ENCODE measurements around the gene PDZRN3. TPM values are rescaled to one million over a fixed set of nuclear protein-coding genes. Genes with fewer than 3 reads are reported as not detected.

The PDZRN3 gene
- total and polyA plus RNA-seq, 4 donors = 33.6 to 86.3 (median 52.6) TPM

GRCh38 chr3:73475175-73475574, 149.6 kb downstream of the PDZRN3 start:
- H3K4me3 ChIP-seq (ENCODE audit: low read length in 2 of 2) = no peak overlapping the region
- ATAC-seq (ENCODE audit: low FRiP score) (no peak), DNase-seq (no peak)
- intact Hi-C loops (cut with DNase I) = no loop called here
- H3K27ac ChIP-seq (ENCODE audit: low read depth in 1 of 2, low read length in 2 of 2) = no peak overlapping the region
- H3K36me3 ChIP-seq (ENCODE audit: control insufficient read depth in 1 of 2, insufficient read depth in 2 of 2, low read length in 1 of 2) = no peaks in the 10 kb centered on the region
- H3K9me3 ChIP-seq (ENCODE audit: control insufficient read depth, low read length) = no peaks in the 10 kb centered on the region
- no peaks in the 10 kb centered on the region for H3K27me3 ChIP-seq (ENCODE audit: control insufficient read depth in 1 of 2, insufficient read depth in 2 of 2, low read length in 1 of 2)
- H3K4me1 ChIP-seq (ENCODE audit: control insufficient read depth in 1 of 2, insufficient read depth in 2 of 2, low read length in 2 of 2) = peaks cover 0 to 17% of the 10 kb centered on the region in 2 donors
- 90 to 95% methylated on average over 4 of the region's 4 CpGs for WGBS, 2 donors

GRCh38 chr3:73474619-73475018, 150.1 kb downstream of the PDZRN3 start:
- H3K4me3 ChIP-seq (ENCODE audit: low read length in 2 of 2) = no peak overlapping the region
- no peaks in the 10 kb centered on the region for H3K36me3 ChIP-seq (ENCODE audit: control insufficient read depth in 1 of 2, insufficient read depth in 2 of 2, low read length in 1 of 2)
- peaks cover 0 to 17% of the 10 kb centered on the region in 2 donors for H3K4me1 ChIP-seq (ENCODE audit: control insufficient read depth in 1 of 2, insufficient read depth in 2 of 2, low read length in 2 of 2)
- DNase-seq (no peak), ATAC-seq (ENCODE audit: low FRiP score) (no peak)
- WGBS, 2 donors = 96 to 100% methylated on average over 1 of the region's 1 CpG
- H3K27me3 ChIP-seq (ENCODE audit: control insufficient read depth in 1 of 2, insufficient read depth in 2 of 2, low read length in 1 of 2) = no peaks in the 10 kb centered on the region
- intact Hi-C loops (cut with DNase I) = no loop called here
- no peaks in the 10 kb centered on the region for H3K9me3 ChIP-seq (ENCODE audit: control insufficient read depth, low read length)
- no peak overlapping the region for H3K27ac ChIP-seq (ENCODE audit: low read depth in 1 of 2, low read length in 2 of 2)

- Histone ChIP-seq H3K36me3 (ENCODE audit: control insufficient read depth in 1 of 2, insufficient read depth in 2 of 2, low read length in 1 of 2) (no peaks in the 10 kb centered on the region), H3K9me3 (ENCODE audit: control insufficient read depth, low read length) (no peaks in the 10 kb centered on the region), H3K4me3 (ENCODE audit: low read length in 2 of 2) (no peak overlapping the region), H3K27ac (ENCODE audit: low read depth in 1 of 2, low read length in 2 of 2) (no peak overlapping the region), H3K27me3 (ENCODE audit: control insufficient read depth in 1 of 2, insufficient read depth in 2 of 2, low read length in 1 of 2) (no peaks in the 10 kb centered on the region), H3K4me1 (ENCODE audit: control insufficient read depth in 1 of 2, insufficient read depth in 2 of 2, low read length in 2 of 2) (peaks cover 0 to 14% of the 10 kb centered on the region in 2 donors)
- ATAC-seq (ENCODE audit: low FRiP score) (no peak), DNase-seq (no peak)
- WGBS, 2 donors = 70 to 82% methylated on average over 4 of the region's 4 CpGs
- intact Hi-C loops (cut with DNase I) = no loop called here
Measured at GRCh38 chr3:73473898-73474416, 150.8 kb downstream of the PDZRN3 start.

DNA sequence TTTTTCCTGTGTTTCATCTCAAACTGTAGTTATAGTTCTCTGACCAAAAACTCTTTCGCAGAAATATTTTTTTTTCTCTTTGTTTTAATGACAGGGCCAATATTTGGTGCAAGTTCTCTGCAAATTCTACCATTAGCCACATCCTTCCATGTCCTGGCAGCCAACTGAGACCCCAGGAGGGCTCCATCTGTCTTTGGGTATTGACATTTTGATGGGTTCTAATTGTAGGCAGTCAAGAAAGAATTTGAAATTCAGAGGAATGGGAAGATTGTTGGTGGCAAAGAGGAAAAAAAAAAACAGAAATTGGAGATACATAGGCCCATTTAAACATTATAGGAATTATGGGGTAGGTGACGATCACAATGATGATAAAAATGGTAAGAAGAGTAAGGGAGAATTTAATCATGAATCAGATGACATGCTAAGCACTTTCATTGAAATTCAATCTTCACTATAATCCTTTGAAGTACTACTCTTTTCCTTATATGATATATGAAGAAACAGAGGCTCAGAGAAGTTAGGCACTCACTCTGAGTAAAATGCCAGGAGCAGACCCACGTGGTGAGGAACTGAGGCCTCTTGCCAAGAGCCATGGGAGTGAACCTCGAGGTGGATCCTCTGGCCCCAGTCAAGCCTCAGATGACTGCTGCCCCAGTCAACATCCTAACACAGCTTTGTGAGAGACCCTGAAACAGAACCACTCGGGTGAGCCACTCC, 151.4 kb downstream of the PDZRN3 start:
- Histone ChIP-seq H3K27ac (ENCODE audit: low read depth in 1 of 2, low read length in 2 of 2) (no peak overlapping the region), H3K4me1 (ENCODE audit: control insufficient read depth in 1 of 2, insufficient read depth in 2 of 2, low read length in 2 of 2) (peaks cover 0 to 14% of the 10 kb centered on the region in 2 donors), H3K9me3 (ENCODE audit: control insufficient read depth, low read length) (no peaks in the 10 kb centered on the region), H3K36me3 (ENCODE audit: control insufficient read depth in 1 of 2, insufficient read depth in 2 of 2, low read length in 1 of 2) (no peaks in the 10 kb centered on the region), H3K4me3 (ENCODE audit: low read length in 2 of 2) (no peak overlapping the region), H3K27me3 (ENCODE audit: control insufficient read depth in 1 of 2, insufficient read depth in 2 of 2, low read length in 1 of 2) (no peaks in the 10 kb centered on the region)
- DNase-seq (no peak), ATAC-seq (ENCODE audit: low FRiP score) (no peak)
- intact Hi-C loops (cut with DNase I) = no loop called here
- 59 to 62% methylated on average over 5 of the region's 5 CpGs for WGBS, 2 donors

DNA sequence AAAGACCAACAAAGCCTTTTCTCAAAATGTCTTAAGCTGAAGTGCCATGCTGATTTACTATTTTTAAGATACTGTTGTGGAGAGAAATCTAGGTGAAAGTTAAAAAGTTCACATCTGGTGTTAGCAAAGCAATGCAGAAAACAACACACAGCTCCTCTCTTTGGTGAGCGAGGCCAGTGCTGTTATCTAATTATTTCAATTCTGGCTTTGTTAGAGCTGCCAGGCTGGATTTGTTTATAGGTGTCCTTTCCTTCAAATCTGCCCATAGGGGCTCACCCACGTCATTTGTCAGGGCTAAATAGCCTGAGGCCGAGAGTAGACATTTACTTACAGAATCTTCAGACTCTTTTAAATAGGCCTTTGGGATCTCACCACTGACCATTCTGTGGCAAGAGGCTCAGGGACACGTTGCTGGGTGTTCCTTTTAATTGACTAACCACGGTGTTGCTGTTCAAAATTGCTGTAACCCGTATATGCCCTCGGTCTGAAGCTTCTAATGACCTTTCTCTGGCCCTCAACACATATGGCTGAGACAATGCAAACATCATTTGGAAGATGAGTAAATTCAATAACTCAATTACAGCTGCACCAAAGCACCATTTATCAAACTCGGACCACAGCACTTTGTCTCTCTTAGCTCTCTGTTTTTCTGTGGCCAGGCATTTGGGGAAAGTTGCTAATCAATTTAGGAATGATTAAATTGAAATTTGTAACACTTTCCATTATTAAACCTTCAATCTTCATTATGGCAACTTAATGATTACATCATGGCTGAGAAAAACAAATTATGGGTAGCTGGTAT, 152.6 kb downstream of the PDZRN3 start:
- no peak for ATAC-seq (ENCODE audit: low FRiP score)
- Histone ChIP-seq H3K36me3 (ENCODE audit: control insufficient read depth in 1 of 2, insufficient read depth in 2 of 2, low read length in 1 of 2) (no peaks in the 10 kb centered on the region), H3K9me3 (ENCODE audit: control insufficient read depth, low read length) (no peaks in the 10 kb centered on the region), H3K4me1 (ENCODE audit: control insufficient read depth in 1 of 2, insufficient read depth in 2 of 2, low read length in 2 of 2) (peaks cover 1 to 19% of the 10 kb centered on the region in 2 donors), H3K27me3 (ENCODE audit: control insufficient read depth in 1 of 2, insufficient read depth in 2 of 2, low read length in 1 of 2) (no peaks in the 10 kb centered on the region), H3K4me3 (ENCODE audit: low read length in 2 of 2) (no peak overlapping the region), H3K27ac (ENCODE audit: low read depth in 1 of 2, low read length in 2 of 2) (no peak overlapping the region)
- intact Hi-C loops (cut with DNase I) = no loop called here
- WGBS, 2 donors = 63 to 66% methylated on average over 8 of the region's 8 CpGs
- DNase-seq = no peak

- intact Hi-C loops (cut with DNase I) = no loop called here
- H3K27ac ChIP-seq (ENCODE audit: low read depth in 1 of 2, low read length in 2 of 2) = no peak overlapping the region
- no peaks in the 10 kb centered on the region for H3K27me3 ChIP-seq (ENCODE audit: control insufficient read depth in 1 of 2, insufficient read depth in 2 of 2, low read length in 1 of 2)
- 73 to 75% methylated on average over 4 of the region's 4 CpGs for WGBS, 2 donors
- H3K4me3 ChIP-seq (ENCODE audit: low read length in 2 of 2) = no peak overlapping the region
- DNase-seq (no peak), ATAC-seq (ENCODE audit: low FRiP score) (no peak)
- H3K36me3 ChIP-seq (ENCODE audit: control insufficient read depth in 1 of 2, insufficient read depth in 2 of 2, low read length in 1 of 2) = no peaks in the 10 kb centered on the region
- peaks cover 5 to 15% of the 10 kb centered on the region in 2 donors for H3K4me1 ChIP-seq (ENCODE audit: control insufficient read depth in 1 of 2, insufficient read depth in 2 of 2, low read length in 2 of 2)
- H3K9me3 ChIP-seq (ENCODE audit: control insufficient read depth, low read length) = no peaks in the 10 kb centered on the region
Measured at GRCh38 chr3:73470860-73471259, 153.9 kb downstream of the PDZRN3 start.

- intact Hi-C loops (cut with DNase I) = no loop called here
- Histone ChIP-seq H3K9me3 (ENCODE audit: control insufficient read depth, low read length) (no peaks in the 10 kb centered on the region), H3K36me3 (ENCODE audit: control insufficient read depth in 1 of 2, insufficient read depth in 2 of 2, low read length in 1 of 2) (no peaks in the 10 kb centered on the region), H3K27ac (ENCODE audit: low read depth in 1 of 2, low read length in 2 of 2) (no peak overlapping the region), H3K27me3 (ENCODE audit: control insufficient read depth in 1 of 2, insufficient read depth in 2 of 2, low read length in 1 of 2) (no peaks in the 10 kb centered on the region), H3K4me3 (ENCODE audit: low read length in 2 of 2) (no peak overlapping the region), H3K4me1 (ENCODE audit: control insufficient read depth in 1 of 2, insufficient read depth in 2 of 2, low read length in 2 of 2) (peaks cover 5 to 7% of the 10 kb centered on the region in 2 donors)
- no peak for DNase-seq
- no peak for ATAC-seq (ENCODE audit: low FRiP score)
- 84 to 85% methylated on average over 9 of the region's 9 CpGs for WGBS, 2 donors
Measured at GRCh38 chr3:73469331-73469730, 155.4 kb downstream of the PDZRN3 start.

DNA sequence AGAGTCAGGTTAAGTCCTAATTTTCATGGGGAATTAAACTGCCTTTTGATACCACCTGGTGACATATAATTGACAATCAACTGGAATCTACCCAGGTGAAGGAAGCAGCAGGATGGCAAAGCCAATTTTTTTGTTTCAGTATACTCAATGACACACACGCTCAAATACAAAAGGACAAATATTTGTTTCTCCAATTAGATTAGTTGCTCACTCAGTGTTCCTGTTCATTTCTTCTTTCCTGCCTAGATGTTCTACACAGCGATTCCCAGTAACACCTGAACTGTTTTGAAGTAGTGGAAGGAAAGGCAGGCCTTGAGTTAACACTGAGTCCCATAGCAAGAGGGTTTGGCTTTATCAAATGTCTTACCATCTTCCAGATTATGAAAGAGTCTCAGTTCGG, 157.5 kb downstream of the PDZRN3 start:
- 71 to 77% methylated on average over 3 of the region's 3 CpGs for WGBS, 2 donors
- H3K4me3 ChIP-seq (ENCODE audit: low read length in 2 of 2) = no peak overlapping the region
- H3K27me3 ChIP-seq (ENCODE audit: control insufficient read depth in 1 of 2, insufficient read depth in 2 of 2, low read length in 1 of 2) = no peaks in the 10 kb centered on the region
- H3K27ac ChIP-seq (ENCODE audit: low read depth in 1 of 2, low read length in 2 of 2) = no peak overlapping the region
- no peak for ATAC-seq (ENCODE audit: low FRiP score)
- H3K9me3 ChIP-seq (ENCODE audit: control insufficient read depth, low read length) = no peaks in the 10 kb centered on the region
- peaks cover 5 to 7% of the 10 kb centered on the region in 2 donors for H3K4me1 ChIP-seq (ENCODE audit: control insufficient read depth in 1 of 2, insufficient read depth in 2 of 2, low read length in 2 of 2)
- intact Hi-C loops (cut with DNase I) = no loop called here
- H3K36me3 ChIP-seq (ENCODE audit: control insufficient read depth in 1 of 2, insufficient read depth in 2 of 2, low read length in 1 of 2) = no peaks in the 10 kb centered on the region
- no peak for DNase-seq

Data from aorta (tissue), 5 donors.